ACC112 (cell line): Measurements from ENCODE around the gene JMJD7.

Experiments used
- H2AFZ ChIP-seq: fragments of 200-600 bp; sonication (generic); one replicate; pipeline ENCODE4 v1.6.0; 2017; ENCODE audit warnings: antibody characterized with exemption, low read length; ENCODE audit not compliant: unreplicated experiment
- H3K27ac ChIP-seq: fragments of 200-600 bp; sonication (generic); 2 replicates; pipeline ENCODE4 v1.5.1; 2014; ENCODE audit warnings: low read depth, mild to moderate bottlenecking, antibody characterized with exemption, low read length, moderate library complexity
- H3K27me3 ChIP-seq: fragments of 200-600 bp; sonication (generic); 2 replicates; pipeline ENCODE4 v1.6.1; 2014; ENCODE audit warnings: mild to moderate bottlenecking, antibody characterized with exemption, low read length, moderate library complexity, mixed read lengths; ENCODE audit not compliant: insufficient read depth
- H3K36me3 ChIP-seq: fragments of 200-600 bp; sonication (generic); 2 replicates; pipeline ENCODE4 v1.6.1; 2016; ENCODE audit warnings: mild to moderate bottlenecking, antibody characterized with exemption, low read length, moderate library complexity, mixed read lengths; ENCODE audit not compliant: insufficient read depth
- H3K4me1 ChIP-seq: fragments of 200-600 bp; sonication (generic); one replicate; pipeline ENCODE4 v1.6.1; 2016; ENCODE audit warnings: low read length, mixed read lengths; ENCODE audit not compliant: insufficient read depth, unreplicated experiment, control insufficient read depth
- H3K4me3 ChIP-seq: fragments of 200-600 bp; sonication (generic); 2 replicates; pipeline ENCODE4 v1.5.1; 2014; ENCODE audit warnings: mild to moderate bottlenecking, low read depth, low read length
- H3K79me2 ChIP-seq: fragments of 200-600 bp; sonication (generic); one replicate; pipeline ENCODE4 v1.6.0; 2016; ENCODE audit warnings: low read length; ENCODE audit not compliant: control insufficient read depth, unreplicated experiment, insufficient read depth

The JMJD7 gene

DNA sequence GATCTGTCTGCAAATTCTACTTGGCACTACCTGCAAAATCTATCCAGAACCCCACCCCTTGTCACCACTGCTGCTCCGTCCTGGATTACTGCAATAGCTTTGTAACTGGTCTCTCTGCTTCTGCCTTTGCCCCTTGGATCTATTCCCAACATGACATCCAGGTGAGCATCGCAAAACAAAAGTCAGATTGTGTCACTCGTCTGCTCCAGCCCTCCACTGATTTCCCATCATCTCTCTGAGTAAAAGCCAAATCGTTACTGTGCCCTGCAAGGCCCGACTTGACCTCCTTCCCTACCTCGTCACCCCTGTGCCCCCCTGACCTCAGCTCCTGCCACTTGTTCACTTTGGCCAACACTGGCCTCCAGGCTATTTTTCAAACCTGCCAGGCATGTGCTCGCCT lies 56.6 kb downstream of the JMJD7 start:
- H3K79me2 ChIP-seq, result no peaks in the 10 kb centered on the region
- H3K4me1 ChIP-seq, result no peaks in the 10 kb centered on the region
- H3K27ac ChIP-seq, result no peak overlapping the region
- H3K36me3 ChIP-seq, result no peaks in the 10 kb centered on the region
- no peak overlapping the region for H3K4me3 ChIP-seq
- H3K27me3 ChIP-seq, result no peaks in the 10 kb centered on the region
- no peak overlapping the region for H2AFZ ChIP-seq

DNA sequence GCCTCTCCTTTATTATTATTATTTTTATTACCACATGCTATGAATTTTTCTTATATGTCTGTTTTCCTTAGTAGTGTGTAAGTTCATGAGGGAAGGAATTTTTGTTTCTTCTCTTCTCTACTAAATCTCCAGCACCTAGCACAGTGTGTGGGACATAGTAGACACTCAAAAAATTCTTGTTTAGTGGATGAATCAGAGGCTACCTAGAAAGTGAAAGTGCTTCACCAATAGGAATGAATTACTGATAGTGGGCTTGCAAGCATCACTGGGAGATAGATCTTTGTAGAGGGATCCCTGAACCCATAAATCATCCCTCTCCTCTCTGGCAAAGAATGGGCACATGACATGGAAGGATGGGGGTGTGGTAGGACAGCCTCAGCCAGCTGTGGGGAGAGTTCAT lies 57.4 kb downstream of the JMJD7 start:
- Histone ChIP-seq H2AFZ (no peak overlapping the region), H3K4me3 (no peak overlapping the region), H3K27ac (no peak overlapping the region), H3K4me1 (no peaks in the 10 kb centered on the region), H3K27me3 (no peaks in the 10 kb centered on the region), H3K36me3 (no peaks in the 10 kb centered on the region), H3K79me2 (no peaks in the 10 kb centered on the region)

DNA sequence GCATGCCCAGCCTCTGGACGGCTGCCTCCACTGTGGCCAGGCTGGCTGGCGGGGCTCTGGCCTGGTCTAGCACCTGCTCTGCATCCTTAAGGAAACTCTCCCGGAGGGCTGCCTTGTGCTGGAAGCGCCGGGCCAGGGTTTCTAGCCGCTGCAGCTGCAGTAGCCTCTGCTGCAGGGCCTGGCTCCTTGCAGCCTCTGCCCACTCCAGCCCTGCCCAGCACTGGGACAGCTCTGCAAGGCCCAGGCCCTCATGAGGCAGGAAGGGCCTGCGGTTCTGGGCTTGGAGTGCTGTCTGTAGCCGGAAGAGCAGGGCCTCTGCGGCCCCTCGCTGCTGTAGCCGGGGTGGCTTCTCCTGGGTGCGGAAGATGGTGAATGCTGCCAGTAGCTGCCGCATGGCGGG lies 57.9 kb downstream of the JMJD7 start:
- H3K79me2 ChIP-seq, result no peaks in the 10 kb centered on the region
- no peak overlapping the region for H2AFZ ChIP-seq
- H3K27me3 ChIP-seq, result no peaks in the 10 kb centered on the region
- H3K4me3 ChIP-seq, result no peak overlapping the region
- H3K27ac ChIP-seq, result no peak overlapping the region
- H3K36me3 ChIP-seq, result no peaks in the 10 kb centered on the region
- no peaks in the 10 kb centered on the region for H3K4me1 ChIP-seq

DNA sequence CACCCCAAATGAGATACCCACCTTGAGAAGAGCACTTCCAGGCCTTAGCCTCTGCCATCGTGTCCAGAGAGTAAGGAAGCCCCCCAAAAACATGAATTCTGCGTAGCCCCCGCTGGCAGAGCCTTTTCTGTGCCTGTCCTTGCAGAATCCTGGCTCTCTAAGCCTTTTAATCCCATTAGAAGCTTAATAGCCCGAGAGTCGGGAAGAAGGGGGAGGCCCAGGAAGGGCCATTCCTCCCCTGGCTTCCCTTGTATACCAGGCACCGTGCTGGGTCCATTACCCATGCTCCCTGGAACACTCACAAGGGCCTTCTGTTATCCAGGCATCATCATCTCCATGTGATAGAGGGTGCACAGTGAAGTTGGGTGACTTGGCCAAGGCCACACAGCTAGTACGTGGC lies 58.8 kb downstream of the JMJD7 start:
- no peaks in the 10 kb centered on the region for H3K79me2 ChIP-seq
- H3K27ac ChIP-seq, result no peak overlapping the region
- no peaks in the 10 kb centered on the region for H3K27me3 ChIP-seq
- H3K4me1 ChIP-seq, result no peaks in the 10 kb centered on the region
- no peak overlapping the region for H3K4me3 ChIP-seq
- no peaks in the 10 kb centered on the region for H3K36me3 ChIP-seq
- no peak overlapping the region for H2AFZ ChIP-seq

GRCh38 chr15:41887161-41887560 lies 59.3 kb downstream of the JMJD7 start:
- Histone ChIP-seq H3K4me3 (no peak overlapping the region), H3K36me3 (no peaks in the 10 kb centered on the region)

More at GRCh38 chr15:41887161-41887560, 59.3 kb downstream of the JMJD7 start:
- no peak overlapping the region for H2AFZ ChIP-seq
- no peaks in the 10 kb centered on the region for H3K79me2 ChIP-seq
- no peak overlapping the region for H3K27ac ChIP-seq
- H3K4me1 ChIP-seq, result no peaks in the 10 kb centered on the region
- H3K27me3 ChIP-seq, result no peaks in the 10 kb centered on the region
